ENCODE results near the gene CELF2. TPM values are rescaled to one million over a fixed set of nuclear protein-coding genes. Genes with fewer than 3 reads are reported as not detected.

Gene CELF2
- total RNA-seq, 1 donor from 2014 or later = 29.3 TPM

DNA sequence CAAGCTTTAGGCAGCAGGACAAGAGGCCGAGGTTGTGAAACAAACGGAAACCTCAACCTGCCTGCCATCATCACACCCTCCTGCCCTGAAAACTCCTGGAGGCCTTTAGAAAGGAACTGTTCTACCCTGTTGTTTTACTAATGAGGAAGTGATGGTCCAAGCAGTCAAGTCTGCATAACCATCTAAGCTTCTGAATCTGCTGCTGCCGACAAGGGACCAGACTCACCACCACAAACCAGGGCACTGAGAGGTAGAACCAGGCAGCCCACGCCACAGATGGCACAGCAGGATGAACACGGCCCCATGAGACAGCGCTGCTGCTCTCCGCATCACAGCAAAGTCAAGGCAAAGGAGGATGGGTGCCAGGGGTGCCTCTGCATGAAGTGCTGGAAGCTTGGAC is 209.4 kb downstream of the CELF2 start:
- no peak for DNase-seq

- DNase-seq = no peak
These were observed 212.2 kb downstream of the CELF2 start for GRCh38 chr10:11229893-11230292.

GRCh38 chr10:11230498-11231167 is 213.0 kb downstream of the CELF2 start:
- no peak for DNase-seq

DNA sequence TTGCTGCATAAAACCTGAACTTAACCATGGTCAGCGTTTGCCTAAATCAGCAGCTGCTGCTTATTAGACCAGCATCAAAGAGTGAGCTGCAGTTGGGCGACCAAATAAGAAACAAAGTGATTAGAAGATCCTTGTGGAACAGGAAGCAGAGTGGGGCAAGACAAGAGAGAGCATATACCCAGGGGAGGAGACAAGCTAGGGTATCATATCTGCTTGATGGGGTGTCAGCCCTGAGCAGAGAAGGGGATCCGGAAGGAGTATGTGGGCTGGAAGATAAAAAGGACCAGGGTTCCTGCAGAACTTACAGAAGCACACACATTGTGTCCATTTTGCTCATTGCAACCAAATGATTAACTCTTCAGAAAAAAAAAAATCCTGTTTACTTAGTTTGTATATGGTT is 213.6 kb downstream of the CELF2 start:
- DNase-seq = no peak

DNA sequence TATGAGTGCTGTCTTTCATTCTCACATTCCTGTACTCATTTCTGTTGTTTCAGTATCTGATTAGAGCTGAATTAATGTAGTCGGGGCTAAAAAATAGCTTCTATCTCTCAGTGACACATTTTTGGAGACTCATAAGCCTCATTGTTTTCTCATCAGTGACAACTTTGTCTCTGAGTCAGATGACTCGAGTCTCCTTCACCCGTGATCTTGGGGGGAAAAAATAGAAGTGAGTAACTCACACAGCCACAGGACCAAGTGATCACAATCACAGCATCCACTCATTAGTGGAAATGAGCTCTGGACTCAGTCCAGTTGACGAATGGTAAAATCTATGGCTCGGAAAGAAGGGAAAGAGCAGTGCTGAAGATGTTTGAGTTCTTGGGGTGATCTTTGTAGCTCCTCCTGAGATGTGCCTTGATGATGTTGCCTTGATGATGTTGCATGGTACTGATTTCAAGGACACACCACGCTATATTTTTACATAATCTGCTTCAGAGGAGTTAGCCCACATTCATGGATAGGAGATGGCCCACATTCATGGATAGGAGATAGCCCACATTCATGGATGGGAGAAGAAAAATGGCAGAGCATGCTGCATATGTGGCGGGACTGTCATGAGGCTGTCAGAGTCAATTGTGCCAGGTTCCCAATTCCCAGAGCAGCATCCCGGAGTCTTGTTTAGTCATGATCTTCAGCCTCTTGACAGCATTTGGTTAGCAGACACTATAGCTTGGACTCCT is 214.7 kb downstream of the CELF2 start:
- DNase-seq = no peak

DNA sequence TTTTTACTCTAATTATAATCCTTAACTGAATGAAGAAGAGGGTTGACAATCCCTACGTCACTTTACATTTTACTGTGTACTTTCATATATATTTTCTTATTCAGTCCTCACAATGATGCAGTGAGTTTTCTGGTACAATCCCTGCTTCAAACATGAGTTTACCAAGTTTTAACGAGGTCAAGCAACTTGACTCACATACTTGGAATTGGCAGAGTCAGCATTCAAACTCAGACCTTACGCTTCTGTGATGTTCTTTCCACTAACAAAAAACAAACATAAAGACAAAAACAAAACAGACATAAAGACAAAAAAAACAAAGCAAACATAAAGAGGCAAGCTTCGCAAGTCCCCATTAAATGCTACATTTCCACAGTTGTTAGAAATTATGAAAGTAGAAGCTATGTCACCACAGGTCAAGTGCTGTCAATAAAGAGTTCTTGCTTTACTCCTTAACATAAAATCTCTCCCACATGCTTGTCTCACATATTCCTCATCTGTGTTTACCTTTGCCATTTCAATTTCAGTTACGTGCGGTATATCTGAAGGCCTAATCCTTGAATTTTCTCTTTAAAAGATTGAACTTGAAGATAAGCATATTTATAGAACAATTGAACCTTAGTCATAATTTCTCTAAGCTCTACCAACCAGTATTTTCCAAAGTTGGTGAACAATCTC is 217.3 kb downstream of the CELF2 start:
- no peak for DNase-seq

DNA sequence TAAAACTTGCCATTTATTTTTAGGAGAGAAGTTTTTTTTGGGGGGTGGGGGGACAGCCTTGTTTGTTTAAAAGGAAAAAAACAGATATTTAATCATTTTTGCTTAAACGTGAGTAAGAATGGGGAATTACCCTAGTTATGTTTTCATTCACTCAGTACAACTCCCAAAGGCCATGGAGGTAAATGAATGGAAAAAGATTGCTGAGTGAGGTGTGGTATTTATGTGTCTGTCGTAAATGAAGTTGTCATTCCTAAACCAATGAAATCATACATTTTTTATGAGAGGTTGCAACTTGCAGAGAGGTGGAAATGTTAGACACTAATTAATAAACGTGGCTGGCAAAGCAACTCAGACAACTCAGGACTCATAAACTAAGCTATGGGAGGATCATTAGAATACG is 218.1 kb downstream of the CELF2 start:
- DNase-seq = no peak

- no peak for DNase-seq
These were observed 218.6 kb downstream of the CELF2 start for GRCh38 chr10:11236234-11236633.

- DNase-seq = no peak
These were observed 219.9 kb downstream of the CELF2 start for GRCh38 chr10:11237571-11237970.

GRCh38 chr10:11238893-11239292 is 221.2 kb downstream of the CELF2 start:
- no peak for DNase-seq

- no peak for DNase-seq
These were observed 223.0 kb downstream of the CELF2 start for GRCh38 chr10:11240641-11241040.

GRCh38 chr10:11242443-11243387 is 225.0 kb downstream of the CELF2 start:
- no peak for DNase-seq

GRCh38 chr10:11243425-11244222 is 226.0 kb downstream of the CELF2 start:
- DNase-seq = no peak

DNA sequence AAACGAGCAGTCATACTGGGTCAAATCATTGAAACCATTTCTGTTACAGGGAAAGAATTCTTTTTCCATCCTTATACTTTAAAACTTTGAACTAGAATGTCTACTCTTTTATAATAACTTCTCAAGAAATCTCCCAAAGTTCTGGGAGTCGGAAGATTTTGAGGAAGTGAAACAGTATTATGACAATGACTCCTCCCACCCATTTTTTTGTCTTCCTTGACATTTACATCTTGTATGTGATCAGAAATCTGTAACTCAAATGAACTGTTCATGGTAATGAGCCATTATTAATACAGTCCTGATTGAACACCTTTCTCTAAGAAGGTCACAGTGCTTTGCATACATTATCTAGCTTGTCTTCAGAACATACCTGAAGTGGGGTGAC is 227.4 kb downstream of the CELF2 start:
- no peak for DNase-seq

DNA sequence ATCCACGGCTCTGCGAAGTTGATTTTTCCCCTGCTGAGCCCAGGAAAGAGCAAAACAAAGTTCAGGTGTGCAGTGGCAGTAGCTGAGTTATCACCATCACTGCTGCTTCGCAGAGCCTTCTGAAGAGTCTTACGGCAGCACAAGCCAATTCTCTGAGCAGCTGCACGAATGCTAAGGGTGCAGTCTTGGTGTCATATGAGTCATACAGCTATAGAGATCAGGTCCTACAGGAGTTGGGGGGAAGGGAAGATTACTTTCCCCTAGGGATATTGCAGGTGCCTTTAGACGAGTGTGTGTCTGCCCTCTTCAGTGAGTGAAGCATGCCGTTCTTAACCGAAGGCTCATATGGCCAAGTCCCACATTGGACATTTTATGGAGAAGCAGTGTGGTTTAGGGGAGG is 227.8 kb downstream of the CELF2 start:
- no peak for DNase-seq

DNA sequence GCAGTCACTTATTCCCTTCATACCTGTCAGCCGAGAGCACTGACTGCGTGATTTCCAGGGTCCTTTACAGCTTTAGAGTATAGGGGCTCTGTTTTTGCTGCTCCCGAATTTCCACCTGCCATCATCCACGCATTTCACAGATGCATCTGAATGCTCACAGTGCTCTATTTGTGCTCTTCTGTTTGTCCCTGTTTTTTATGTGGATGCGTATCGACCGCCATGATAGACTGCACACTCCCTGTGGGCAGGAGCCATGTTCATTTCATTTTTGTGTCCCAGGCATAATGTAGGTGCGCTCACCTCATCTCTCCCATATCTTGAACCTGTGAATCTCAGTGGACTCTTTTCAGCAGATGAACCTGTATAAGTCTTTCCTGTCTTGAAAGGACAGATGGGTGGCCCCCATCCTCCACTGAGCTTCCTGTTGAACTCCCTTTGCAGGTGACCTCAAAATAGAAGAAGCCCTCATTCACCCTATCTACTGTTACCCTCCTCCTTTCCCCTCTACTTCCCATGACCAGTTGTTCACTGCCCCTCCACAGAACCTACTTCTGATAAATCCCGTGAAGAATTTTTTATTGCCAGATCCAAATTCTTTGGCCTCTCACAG is 228.4 kb downstream of the CELF2 start:
- no peak for DNase-seq

DNA sequence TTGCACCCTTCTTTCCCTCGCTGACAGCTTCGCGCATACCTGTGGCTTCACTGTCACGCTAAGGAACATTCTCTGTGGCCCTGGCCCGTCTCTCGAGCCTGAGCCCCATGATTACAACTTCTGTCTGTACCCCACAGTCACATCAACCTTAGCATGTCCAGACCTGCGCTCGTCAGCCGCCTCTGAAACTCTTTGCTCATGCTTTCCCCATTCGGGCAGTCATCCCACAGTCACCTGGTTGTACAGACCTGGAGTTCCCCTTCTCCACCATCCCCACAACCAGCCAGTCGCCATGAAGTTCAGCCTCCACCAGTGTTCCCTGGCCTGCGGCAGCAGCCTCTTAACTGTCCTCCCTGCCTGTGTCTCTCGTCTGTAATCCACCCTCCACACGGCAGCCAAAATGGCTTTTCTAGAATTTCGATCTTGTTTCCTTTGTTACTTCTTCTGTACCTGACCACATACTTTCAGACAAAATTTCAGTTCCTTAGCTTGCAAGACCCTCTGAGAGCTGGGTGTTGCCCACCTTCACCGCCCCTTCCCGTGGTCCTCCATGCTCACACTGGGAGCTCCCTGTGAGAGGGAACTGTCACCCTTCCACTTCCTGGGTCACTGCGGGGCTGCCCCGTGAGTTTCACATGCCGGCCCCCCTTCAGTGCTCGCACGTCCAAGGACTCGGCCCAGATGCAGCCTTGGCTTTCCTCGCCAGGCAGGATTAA is 229.2 kb downstream of the CELF2 start:
- DNase-seq = no peak

GRCh38 chr10:11249152-11249807 is 231.6 kb downstream of the CELF2 start:
- DNase-seq = no peak

DNA sequence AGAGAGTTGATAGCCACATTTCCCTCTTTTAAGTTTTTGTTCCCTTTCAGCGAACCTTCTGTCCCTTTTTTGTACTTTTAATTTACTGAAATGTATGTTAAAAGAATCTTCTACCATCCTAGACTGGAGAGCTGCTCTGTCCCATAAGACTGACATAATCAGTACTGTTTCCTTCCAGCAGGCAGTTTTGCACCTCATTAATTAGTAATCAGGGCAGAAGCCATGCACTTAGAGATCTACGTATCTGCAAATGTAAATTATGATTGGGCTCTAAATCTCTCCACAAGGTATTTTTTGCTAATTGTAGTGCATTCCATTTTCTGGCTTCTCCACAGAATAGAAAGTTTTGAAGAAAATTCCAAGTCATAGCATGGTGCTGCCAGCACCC is 232.1 kb downstream of the CELF2 start:
- no peak for DNase-seq

- DNase-seq = no peak
These were observed 232.6 kb downstream of the CELF2 start for GRCh38 chr10:11250304-11250703.
